K562 (cell line): Measurements from ENCODE around the gene NELFA. TPM values are rescaled to one million over a fixed set of nuclear protein-coding genes. Genes with fewer than 3 reads are reported as not detected.
A peak's percentile ranks its signal among the peaks of the same experiment; 100 is the strongest.

Source experiments
- ATAC-seq: fragments of 200-7000 bp; cut with Tn5 transposase; 3 replicates; pipeline ENCODE4 v1.9.1; 2020; ENCODE audit warnings: moderate library complexity
- BruUV-seq: library from RNA; stranded (reverse); fragments of 400-500 nt; replicated peaks from 2 replicates; lab custom pipeline; 2021; lab: Mats Ljungman, UMichigan
- CTCF ChIA-PET: fragments of 300-600 bp; formaldehyde crosslinking; extraction: SDS; loops from one replicate; lab custom pipeline; 2021; ENCODE audit warnings: low intra/inter-chr PET ratio; lab: Yijun Ruan, JAX
- POLR2A ChIA-PET: fragments of 300-600, 350-650 bp; sonication (Branson Sonifier 250); formaldehyde crosslinking; extraction: SDS; loops from one replicate; lab custom pipeline; 2021; ENCODE audit warnings: antibody characterized with exemption, inconsistent platforms; lab: Yijun Ruan, JAX
- DNase-seq, 4 experiments: peaks; one replicate each; pipeline versions ENCODE4 v3.0.0 to v3.0.0-alpha.2; 2011 to 2018; ENCODE audit warnings: low spot score in 3 of 4, mixed read lengths in 3 of 4; ENCODE audit errors: extremely low read depth in 1 of 4
- FAIRE-seq: peaks from 2 replicates; lab custom pipeline; 2011; peaks lifted over from hg19 to GRCh38; lab: Jason Lieb, UNC
- H2AFZ ChIP-seq: 2 replicates; pipeline ENCODE4 v1.6.0; 2011; ENCODE audit warnings: low read depth, low read length, control low read depth, inconsistent platforms
- H3K27ac ChIP-seq: fragments of 200-600 bp; 3 replicates; pipeline ENCODE4 v1.8.0; 2011; ENCODE audit warnings: low read depth, mild to moderate bottlenecking, control low read depth, inconsistent platforms, low read length, moderate library complexity, mixed read lengths; ENCODE audit errors: extremely low read depth
- H3K27me3 ChIP-seq, 2 experiments: fragments of 300-600 bp in 1 of 2; 2 replicates in 1 of 2; 3 replicates in 1 of 2; pipeline versions ENCODE4 v1.6.0 to v1.8.0; 2011; ENCODE audit warnings: inconsistent platforms in 2 of 2, low read length in 2 of 2, mild to moderate bottlenecking in 1 of 2, mixed read lengths in 1 of 2, moderate library complexity in 1 of 2; ENCODE audit not compliant: control insufficient read depth in 2 of 2, insufficient read depth in 2 of 2
- H3K36me3 ChIP-seq: fragments of 300-600 bp; 3 replicates; pipeline ENCODE4 v1.8.0; 2011; ENCODE audit warnings: mild to moderate bottlenecking, low read length, inconsistent platforms; ENCODE audit not compliant: control insufficient read depth, insufficient read depth
- H3K4me1 ChIP-seq, 2 experiments: fragments of 200-600 bp in 1 of 2; replicated peaks in 1 of 2; 2 replicates in 1 of 2; 3 replicates in 1 of 2; pipeline versions ENCODE4 v1.5.1 to v1.8.0; 2011; ENCODE audit warnings: inconsistent platforms in 2 of 2, low read length in 2 of 2, mild to moderate bottlenecking in 1 of 2, mixed read lengths in 1 of 2, moderate library complexity in 1 of 2; ENCODE audit not compliant: control insufficient read depth in 2 of 2, insufficient read depth in 2 of 2
- H3K4me2 ChIP-seq: 2 replicates; pipeline ENCODE4 v1.6.1; 2011; ENCODE audit warnings: low read length, control low read depth, inconsistent platforms, mixed read lengths; ENCODE audit not compliant: insufficient read depth
- H3K4me3 ChIP-seq: fragments of 200-600 bp; sonication (generic), shearing (Covaris generic); 2 replicates; pipeline ENCODE4 v1.5.1; 2016; ENCODE audit warnings: control low read depth, inconsistent platforms
- H3K79me2 ChIP-seq: fragments of 200-600 bp; 3 replicates; pipeline ENCODE4 v1.8.0; 2011; ENCODE audit warnings: low read length, inconsistent platforms; ENCODE audit not compliant: control insufficient read depth, insufficient read depth
- H3K9ac ChIP-seq, 2 experiments: 2 replicates each; pipeline versions ENCODE4 v1.6.0 to v1.6.1; 2011; ENCODE audit warnings: low read depth in 2 of 2, low read length in 2 of 2, control low read depth in 1 of 2, inconsistent platforms in 1 of 2, mild to moderate bottlenecking in 1 of 2, mixed read lengths in 1 of 2; ENCODE audit not compliant: insufficient read depth in 1 of 2
- H3K9me1 ChIP-seq: one replicate; pipeline ENCODE4 v1.6.0; 2011; ENCODE audit warnings: inconsistent platforms, mild to moderate bottlenecking, low read length, moderate library complexity; ENCODE audit not compliant: control insufficient read depth, insufficient read depth
- H3K9me3 ChIP-seq: replicated peaks from 2 replicates; pipeline ENCODE4 v1.5.1; 2011; ENCODE audit warnings: low read depth, low read length, inconsistent platforms; ENCODE audit not compliant: control insufficient read depth, insufficient read depth
- H4K20me1 ChIP-seq: replicated peaks from 2 replicates; pipeline ENCODE4 v1.6.1; 2011; ENCODE audit warnings: low read length, inconsistent platforms, mixed read lengths; ENCODE audit not compliant: control insufficient read depth, insufficient read depth
- BRD9 ChIP-seq: fragments of 450-650 bp; IDR thresholded peaks from 2 replicates; pipeline ENCODE4 v1.6.1; 2018; ENCODE audit warnings: low read depth; ENCODE audit not compliant: partially characterized antibody
- C11orf30 ChIP-seq: fragments of 450-650 bp; IDR thresholded peaks from 2 replicates; pipeline ENCODE4 v1.6.1; 2016; ENCODE audit warnings: low read depth, mild to moderate bottlenecking
- CHD1 ChIP-seq: fragments of 200-600 bp; sonication (generic); IDR thresholded peaks from one replicate; pipeline ENCODE4 v1.6.1; 2012; ENCODE audit warnings: mild to moderate bottlenecking, moderate library complexity, low read length, inconsistent platforms
- HOMEZ ChIP-seq: fragments of 250-450 bp; sonication (Bioruptor Pico); IDR thresholded peaks from 2 replicates; pipeline ENCODE4 v1.4.0; 2020; ENCODE audit warnings: mild to moderate bottlenecking, moderate library complexity
- ILF3 ChIP-seq: fragments of 450-650 bp; IDR thresholded peaks from 2 replicates; pipeline ENCODE4 v1.6.1; 2018; ENCODE audit warnings: antibody characterized with exemption, mild to moderate bottlenecking, moderate library complexity, borderline replicate concordance
- ILK ChIP-seq: fragments of 450-650 bp; IDR thresholded peaks from 2 replicates; pipeline ENCODE4 v1.6.1; 2016; ENCODE audit warnings: missing genetic modification characterization, low read depth, mild to moderate bottlenecking, missing compliant biosample characterization, moderate library complexity, borderline replicate concordance
- KLF16 ChIP-seq: IDR thresholded peaks from 2 replicates; pipeline ENCODE4 v1.6.1; 2016; ENCODE audit warnings: antibody characterized with exemption
- ZBTB17 ChIP-seq: fragments of 450-650 bp; formaldehyde crosslinking; IDR thresholded peaks from 2 replicates; pipeline ENCODE4 v1.4.0; 2020; ENCODE audit warnings: mild to moderate bottlenecking
- WGBS: fragments of 100-300 bp; shearing (Covaris generic); methylation state at CpG from one replicate; pipeline ENCODE4 v1.1.6; 2016; ENCODE audit warnings: low coverage, mixed read lengths; ENCODE audit not compliant: insufficient coverage; ENCODE audit errors: missing lambda C conversion rate; 5-methylcytosine and 5-hydroxymethylcytosine counted together
- in situ Hi-C: fragments of 300-500 bp; cut with MboI; formaldehyde crosslinking; loops from 4 replicates; pipeline ENCODE4 v1.15.0; 2018; ENCODE audit warnings: inconsistent platforms, mixed read lengths
- intact Hi-C: fragments of 100-400 bp; cut with micrococcal nuclease; formaldehyde crosslinking; loops from 2 replicates; pipeline ENCODE4 v1.14.2; 2022
- polyA plus RNA-seq, 8 experiments: library from polyadenylated mRNA; depleted of rRNA in 4 of 8; stranded (reverse) in 5 of 8; unstranded in 3 of 8; fragments of >200 nt; fragmentation: Nextera tagmentation in 2 of 8; fragmentation: Illumina TruSeq in 1 of 8; extraction: Ambion mirVana in 2 of 8; extraction: Trizol in 1 of 8; gene quantifications; 2 replicates each; pipeline versions ENCODE4 v1.2.1 to v1.2.3, GENCODE V29; 2011 to 2014; ENCODE audit warnings: inconsistent platforms in 1 of 8, missing spikeins in 1 of 8
- total RNA-seq, 7 experiments: library from RNA; depleted of rRNA in 6 of 7; stranded (reverse); fragments of >200 nt in 6 of 7; fragmentation: Illumina TruSeq in 2 of 7; extraction: Trizol in 2 of 7; gene quantifications; 2 replicates each; pipeline versions ENCODE4 v1.2.1 to v1.2.3, GENCODE V29; 2011 to 2021; ENCODE audit warnings: low replicate concordance in 1 of 7

NELFA gene
- total and polyA plus RNA-seq, 9 of the 15 experiments (the other 6 are each of a cell fraction or from before 2014, with no cell fraction given) = 0.76 to 59.6 (median 14.8) TPM

GRCh38 chr4:2048831-2049230, 40.1 kb upstream of the NELFA start (continued):
- TF ChIP-seq HOMEZ (CRISPR knock-in tag) = no peak
- TF ChIP-seq CHD1 = no peak
- TF ChIP-seq C11orf30 = no peak
- no peak for TF ChIP-seq ZBTB17
- TF ChIP-seq ILF3 = no peak

- POLR2A ChIA-PET = no interaction called here
- no peak for TF ChIP-seq ILK
- TF ChIP-seq BRD9 = no peak
- TF ChIP-seq KLF16 = no peak
Measured at GRCh38 chr4:2047781-2048581, 39.2 kb upstream of the NELFA start.

More at GRCh38 chr4:2047781-2048581, 39.2 kb upstream of the NELFA start:
- ATAC-seq (no peak; the same call in 1 of the 3 replicates), FAIRE-seq (no peak), DNase-seq (no peak)
- H3K27me3 ChIP-seq = 0 out of 5 replicates have a peak, but pooled peaks cover 0 to 4% of the 10 kb centered on the region in 2 experiments
- CTCF ChIA-PET = no interaction called here
- H3K9me1 ChIP-seq = no peaks in the 10 kb centered on the region
- H3K9me3 ChIP-seq = no peaks in the 10 kb centered on the region
- peaks cover 0 to 41% of the 10 kb centered on the region in 2 experiments; a peak in 2 of 5 replicates for H3K4me1 ChIP-seq
- no peak overlapping the region for H3K4me3 ChIP-seq
- 0 out of 4 replicates have a peak overlapping the region, but pooled peaks of 1 of the 2 experiments have one; percentile 26 for H3K9ac ChIP-seq
- in situ Hi-C loops = no loop called here
- WGBS = 50% methylated on average over 20 of the region's 25 CpGs
- no TSS peak for BruUV-seq
- intact Hi-C loops = no loop called here
- no peak overlapping the region for H2AFZ ChIP-seq
- no peaks in the 10 kb centered on the region for H3K36me3 ChIP-seq
- no peaks in the 10 kb centered on the region for H3K79me2 ChIP-seq
- H4K20me1 ChIP-seq = no peaks in the 10 kb centered on the region
- no peak overlapping the region for H3K27ac ChIP-seq
- no peak overlapping the region for H3K4me2 ChIP-seq
